HG03280 (cell line): ENCODE measurements around the gene PLAAT3.
"Not testable (repeated sequence)": the region's sequence is repeated elsewhere in the genome, so short reads cannot be mapped to it uniquely, and the experiment has no call there.

Experiments
- ATAC-seq: cut with Tn5 transposase; IDR thresholded peaks from one replicate; pipeline ENCODE4 v1.9.1; 2021; ENCODE audit warnings: mild to moderate bottlenecking, moderate library complexity; ENCODE audit not compliant: unreplicated experiment

Gene PLAAT3

GRCh38 chr11:63609536-63609935 lies 4.7 kb downstream of the PLAAT3 start:
- ATAC-seq = no peak

- ATAC-seq = no peak
These were observed 5.6 kb downstream of the PLAAT3 start for GRCh38 chr11:63608353-63609345.

GRCh38 chr11:63603180-63603518 lies 11.1 kb downstream of the PLAAT3 start:
- no peak for ATAC-seq

- ATAC-seq = not testable (repeated sequence)
These were observed 11.7 kb downstream of the PLAAT3 start for GRCh38 chr11:63602290-63603179.

GRCh38 chr11:63599211-63600122 lies 14.8 kb downstream of the PLAAT3 start:
- no peak for ATAC-seq

- ATAC-seq = no peak
These were observed 15.7 kb downstream of the PLAAT3 start for GRCh38 chr11:63598556-63598955.

- ATAC-seq = no peak
These were observed 18.9 kb downstream of the PLAAT3 start for GRCh38 chr11:63595296-63595695.

- ATAC-seq = no peak
These were observed 21.2 kb downstream of the PLAAT3 start for GRCh38 chr11:63592975-63593395.

- ATAC-seq = no peak
These were observed 24.0 kb downstream of the PLAAT3 start for GRCh38 chr11:63590024-63590788.

- no peak for ATAC-seq
These were observed 25.2 kb downstream of the PLAAT3 start for GRCh38 chr11:63589000-63589399.

GRCh38 chr11:63586451-63587166 lies 27.6 kb downstream of the PLAAT3 start:
- no peak for ATAC-seq

GRCh38 chr11:63583357-63583677 lies 30.9 kb downstream of the PLAAT3 start:
- no peak for ATAC-seq

- not testable (repeated sequence) for ATAC-seq
These were observed 33.0 kb downstream of the PLAAT3 start for GRCh38 chr11:63581224-63581623.

GRCh38 chr11:63578882-63579281 lies 35.4 kb downstream of the PLAAT3 start:
- not testable (repeated sequence) for ATAC-seq

GRCh38 chr11:63574856-63575602 lies 39.2 kb downstream of the PLAAT3 start:
- ATAC-seq = no peak

GRCh38 chr11:63573881-63574855 lies 40.1 kb downstream of the PLAAT3 start:
- ATAC-seq = no peak

- ATAC-seq = no peak
These were observed 42.1 kb downstream of the PLAAT3 start for GRCh38 chr11:63572026-63572688.
